HL-60 (cell line): Measurements from ENCODE around the gene PGC.

Source experiments
- DNase-seq, 2 experiments: peaks; one replicate each; pipeline ENCODE4 v3.0.0-alpha.2; 2010 to 2020; ENCODE audit warnings: low read depth in 1 of 2, low spot score in 1 of 2
- H3K27ac ChIP-seq: fragments of 250-450 bp; sonication (Bioruptor Pico); replicated peaks from 2 replicates; pipeline ENCODE4 v1.5.1; 2020; ENCODE audit warnings: mild to moderate bottlenecking, moderate library complexity
- H3K27me3 ChIP-seq: fragments of 250-450 bp; sonication (Bioruptor Pico); 2 replicates; pipeline ENCODE4 v1.5.1; 2021; ENCODE audit warnings: mild to moderate bottlenecking, moderate library complexity; ENCODE audit not compliant: insufficient read depth, poor library complexity, severe bottlenecking
- H3K4me3 ChIP-seq: replicated peaks from 2 replicates; pipeline ENCODE4 v1.5.1; 2011; ENCODE audit warnings: mild to moderate bottlenecking, control low read depth, low read length; ENCODE audit not compliant: insufficient read depth
- GABPA ChIP-seq: IDR thresholded peaks from 2 replicates; pipeline ENCODE4 v1.6.1; 2012; ENCODE audit warnings: low read depth
- POLR2AphosphoS5 ChIP-seq: IDR thresholded peaks from 2 replicates; pipeline ENCODE4 v1.6.1; 2012; ENCODE audit warnings: low read depth
- SPI1 ChIP-seq: IDR thresholded peaks from 2 replicates; pipeline ENCODE4 v1.6.1; 2012; ENCODE audit warnings: low read depth, mild to moderate bottlenecking, borderline replicate concordance
- TF ChIP-seq, protein P1 (sequence below): IDR thresholded peaks from 2 replicates; pipeline ENCODE4 v1.6.1; 2012; ENCODE audit warnings: low read depth; ENCODE audit not compliant: insufficient replicate concordance
- TF ChIP-seq, protein P2 (sequence below): IDR thresholded peaks from one replicate; pipeline ENCODE4 v1.5.1; 2011; ENCODE audit warnings: low read length, control low read depth, inconsistent platforms; ENCODE audit not compliant: insufficient read depth

PGC gene

DNA sequence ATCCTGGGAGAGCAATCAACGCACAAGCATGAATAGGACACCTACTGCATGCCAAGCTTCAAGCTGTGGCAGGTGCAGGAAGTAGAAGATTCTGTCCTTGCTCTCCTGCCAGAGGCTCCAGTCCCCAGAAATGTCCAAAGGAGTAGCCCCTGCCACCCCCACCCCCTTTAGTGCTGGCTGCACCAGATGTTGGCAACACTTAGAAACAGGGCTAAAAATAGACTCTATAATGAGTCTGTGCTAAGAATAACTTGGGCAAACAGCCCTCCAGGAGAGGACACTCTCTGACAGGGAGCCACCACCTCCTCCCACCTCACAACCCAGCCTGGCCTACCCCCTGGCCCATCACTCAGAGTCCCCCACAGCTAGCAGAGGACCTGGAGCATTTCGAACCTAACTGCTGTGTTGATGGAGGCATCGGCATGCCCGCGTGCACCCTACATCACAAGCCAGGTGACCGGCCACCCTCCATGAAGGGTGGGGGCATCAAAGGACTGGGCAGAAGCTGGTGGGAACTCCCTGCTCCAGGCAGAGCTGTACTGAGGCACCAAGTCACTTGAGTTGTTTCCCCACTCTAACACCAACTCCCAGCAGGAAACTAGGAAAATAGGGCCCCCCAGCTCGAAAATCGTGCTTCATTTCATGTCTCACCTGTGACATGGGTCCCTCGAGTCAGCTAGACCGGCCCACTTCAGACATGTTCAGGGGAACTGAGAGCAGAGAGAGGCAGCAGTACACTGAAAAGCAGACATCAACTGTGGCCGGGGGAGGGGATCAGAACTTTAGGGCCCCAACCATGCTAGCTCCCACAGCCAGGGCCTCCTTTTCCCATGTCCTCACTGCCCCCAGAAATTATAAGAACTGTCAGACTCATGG is 30.4 kb downstream of the PGC start:
- TF ChIP-seq SPI1 (no peak), POLR2AphosphoS5 (no peak), GABPA (no peak)
- TF ChIP-seq, protein P1, sequence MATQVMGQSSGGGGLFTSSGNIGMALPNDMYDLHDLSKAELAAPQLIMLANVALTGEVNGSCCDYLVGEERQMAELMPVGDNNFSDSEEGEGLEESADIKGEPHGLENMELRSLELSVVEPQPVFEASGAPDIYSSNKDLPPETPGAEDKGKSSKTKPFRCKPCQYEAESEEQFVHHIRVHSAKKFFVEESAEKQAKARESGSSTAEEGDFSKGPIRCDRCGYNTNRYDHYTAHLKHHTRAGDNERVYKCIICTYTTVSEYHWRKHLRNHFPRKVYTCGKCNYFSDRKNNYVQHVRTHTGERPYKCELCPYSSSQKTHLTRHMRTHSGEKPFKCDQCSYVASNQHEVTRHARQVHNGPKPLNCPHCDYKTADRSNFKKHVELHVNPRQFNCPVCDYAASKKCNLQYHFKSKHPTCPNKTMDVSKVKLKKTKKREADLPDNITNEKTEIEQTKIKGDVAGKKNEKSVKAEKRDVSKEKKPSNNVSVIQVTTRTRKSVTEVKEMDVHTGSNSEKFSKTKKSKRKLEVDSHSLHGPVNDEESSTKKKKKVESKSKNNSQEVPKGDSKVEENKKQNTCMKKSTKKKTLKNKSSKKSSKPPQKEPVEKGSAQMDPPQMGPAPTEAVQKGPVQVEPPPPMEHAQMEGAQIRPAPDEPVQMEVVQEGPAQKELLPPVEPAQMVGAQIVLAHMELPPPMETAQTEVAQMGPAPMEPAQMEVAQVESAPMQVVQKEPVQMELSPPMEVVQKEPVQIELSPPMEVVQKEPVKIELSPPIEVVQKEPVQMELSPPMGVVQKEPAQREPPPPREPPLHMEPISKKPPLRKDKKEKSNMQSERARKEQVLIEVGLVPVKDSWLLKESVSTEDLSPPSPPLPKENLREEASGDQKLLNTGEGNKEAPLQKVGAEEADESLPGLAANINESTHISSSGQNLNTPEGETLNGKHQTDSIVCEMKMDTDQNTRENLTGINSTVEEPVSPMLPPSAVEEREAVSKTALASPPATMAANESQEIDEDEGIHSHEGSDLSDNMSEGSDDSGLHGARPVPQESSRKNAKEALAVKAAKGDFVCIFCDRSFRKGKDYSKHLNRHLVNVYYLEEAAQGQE: no peak
- TF ChIP-seq, protein P2, sequence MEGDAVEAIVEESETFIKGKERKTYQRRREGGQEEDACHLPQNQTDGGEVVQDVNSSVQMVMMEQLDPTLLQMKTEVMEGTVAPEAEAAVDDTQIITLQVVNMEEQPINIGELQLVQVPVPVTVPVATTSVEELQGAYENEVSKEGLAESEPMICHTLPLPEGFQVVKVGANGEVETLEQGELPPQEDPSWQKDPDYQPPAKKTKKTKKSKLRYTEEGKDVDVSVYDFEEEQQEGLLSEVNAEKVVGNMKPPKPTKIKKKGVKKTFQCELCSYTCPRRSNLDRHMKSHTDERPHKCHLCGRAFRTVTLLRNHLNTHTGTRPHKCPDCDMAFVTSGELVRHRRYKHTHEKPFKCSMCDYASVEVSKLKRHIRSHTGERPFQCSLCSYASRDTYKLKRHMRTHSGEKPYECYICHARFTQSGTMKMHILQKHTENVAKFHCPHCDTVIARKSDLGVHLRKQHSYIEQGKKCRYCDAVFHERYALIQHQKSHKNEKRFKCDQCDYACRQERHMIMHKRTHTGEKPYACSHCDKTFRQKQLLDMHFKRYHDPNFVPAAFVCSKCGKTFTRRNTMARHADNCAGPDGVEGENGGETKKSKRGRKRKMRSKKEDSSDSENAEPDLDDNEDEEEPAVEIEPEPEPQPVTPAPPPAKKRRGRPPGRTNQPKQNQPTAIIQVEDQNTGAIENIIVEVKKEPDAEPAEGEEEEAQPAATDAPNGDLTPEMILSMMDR: no peak
- DNase-seq: no peak
- H3K27ac ChIP-seq: no peak overlapping the region
- no peak overlapping the region for H3K4me3 ChIP-seq
- H3K27me3 ChIP-seq: no peaks in the 10 kb centered on the region

DNA sequence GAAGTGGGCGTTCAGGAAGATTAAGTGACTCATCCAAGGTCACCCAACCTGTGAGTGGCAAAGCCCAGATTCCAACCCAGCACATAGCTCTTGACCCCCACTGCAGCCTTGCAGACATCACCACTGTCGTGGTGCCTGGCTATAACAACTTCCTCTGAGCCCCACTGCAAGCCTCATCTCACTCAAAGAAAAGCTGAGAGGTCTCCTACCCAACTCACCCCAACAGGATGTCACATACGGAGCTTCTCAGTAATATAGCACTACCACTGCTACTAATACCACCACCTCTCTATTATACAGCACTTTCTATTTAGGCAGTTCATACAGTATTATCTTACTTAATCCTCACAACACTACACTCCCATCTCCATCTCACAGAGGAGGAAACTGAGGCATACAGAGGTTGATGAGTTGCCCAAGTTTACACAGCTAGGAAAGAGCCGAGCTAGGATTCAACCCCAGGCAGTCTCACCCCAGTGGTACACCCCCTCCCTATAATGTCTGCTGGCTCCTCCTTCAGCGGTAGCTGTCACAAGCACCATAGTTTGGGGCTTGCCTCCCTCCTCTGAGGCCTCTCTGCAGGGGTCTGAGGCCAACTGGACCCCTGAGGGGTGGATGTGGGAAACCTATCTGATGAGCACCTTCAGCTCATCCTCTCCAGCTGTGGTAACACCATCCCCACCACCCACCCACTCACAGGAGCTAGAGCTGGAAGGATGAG is 31.2 kb downstream of the PGC start:
- Histone ChIP-seq H3K27me3 (no peaks in the 10 kb centered on the region), H3K27ac (no peak overlapping the region), H3K4me3 (no peak overlapping the region)
- TF ChIP-seq GABPA (no peak), SPI1 (no peak), POLR2AphosphoS5 (no peak)
- TF ChIP-seq, protein P2: no peak
- TF ChIP-seq, protein P1: no peak
- DNase-seq: no peak

DNA sequence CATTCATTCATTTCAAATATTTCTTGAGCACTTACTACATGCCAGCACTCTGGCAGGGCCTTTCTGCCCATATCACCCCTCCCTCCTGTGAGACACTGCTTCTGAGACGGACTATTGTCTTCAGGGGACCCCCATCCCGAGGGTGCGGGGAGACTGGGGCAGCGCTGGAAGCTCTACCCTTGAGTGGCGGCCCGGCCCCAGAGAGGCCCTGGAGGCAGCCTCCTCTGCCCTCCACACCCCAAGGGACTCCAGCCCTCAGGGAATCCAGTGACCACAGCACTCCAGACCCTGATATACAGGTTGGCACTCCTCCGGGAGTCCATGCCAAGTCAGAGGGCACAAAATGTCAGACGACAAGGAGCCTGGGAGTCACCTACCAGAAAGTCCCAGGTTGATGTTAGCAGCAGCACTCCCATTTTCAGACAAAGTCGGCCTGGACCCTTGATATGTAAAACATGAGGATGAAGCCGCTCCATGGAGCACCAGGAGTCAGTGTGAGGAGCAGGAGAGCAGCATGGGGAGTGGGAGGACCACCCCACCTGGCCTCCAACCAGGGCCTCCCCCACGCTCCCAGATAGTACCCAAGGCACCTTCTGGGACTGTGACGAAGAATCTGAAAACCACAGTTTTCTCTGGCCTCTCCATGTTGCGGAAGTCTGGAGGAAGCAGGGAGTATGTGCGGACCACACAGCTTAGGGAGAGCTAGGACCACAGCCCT is 32.5 kb downstream of the PGC start:
- Histone ChIP-seq H3K4me3 (no peak overlapping the region), H3K27ac (no peak overlapping the region), H3K27me3 (no peaks in the 10 kb centered on the region)
- no peak for DNase-seq
- TF ChIP-seq POLR2AphosphoS5 (no peak), SPI1 (no peak), GABPA (no peak)
- TF ChIP-seq, protein P2: no peak
- TF ChIP-seq, protein P1: no peak
